Activated CD4-positive, alpha-beta T cell treated with anti-CD3 and anti-CD28 coated beads, Interleukin-2, amount 50 U/mL, for 4 hours (primary cell): ENCODE data around the gene IKZF1.

Experiments used
- DNase-seq, 2 experiments: peaks; one replicate each; pipeline ENCODE4 v3.0.0-alpha.2; 2020

Gene IKZF1

DNA sequence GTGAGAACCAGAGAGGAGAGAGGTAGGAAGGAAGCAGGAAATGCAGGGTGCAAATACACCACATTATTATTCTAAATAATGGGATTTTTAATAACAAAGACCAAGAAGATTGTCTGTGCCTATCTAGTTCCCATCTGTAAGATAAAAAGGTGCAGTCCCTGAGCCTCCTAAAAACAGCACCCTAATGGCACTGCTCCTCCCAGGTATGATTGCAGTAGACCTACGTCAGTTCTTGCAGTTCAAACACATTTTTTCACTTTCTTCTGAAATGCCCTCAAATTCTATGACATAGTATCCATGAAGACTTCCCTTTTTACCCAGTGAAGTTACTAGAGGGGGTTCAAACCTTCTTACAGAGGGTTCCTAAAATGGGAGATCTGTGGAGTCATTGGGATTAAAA is 75.0 kb downstream of the IKZF1 start:
- no peak for DNase-seq

DNA sequence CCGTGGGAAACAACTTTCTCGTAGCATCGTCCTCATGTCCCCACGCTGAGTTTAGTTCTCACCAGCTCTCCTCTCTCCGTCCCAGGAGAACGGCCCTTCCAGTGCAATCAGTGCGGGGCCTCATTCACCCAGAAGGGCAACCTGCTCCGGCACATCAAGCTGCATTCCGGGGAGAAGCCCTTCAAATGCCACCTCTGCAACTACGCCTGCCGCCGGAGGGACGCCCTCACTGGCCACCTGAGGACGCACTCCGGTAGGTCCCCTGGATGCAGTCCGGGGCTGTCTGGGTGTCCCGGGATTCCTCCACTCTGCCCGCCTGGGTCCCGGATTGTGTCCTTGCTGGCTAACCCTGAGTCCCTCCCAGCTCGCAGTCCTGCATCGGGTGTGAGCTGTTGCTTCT is 77.9 kb downstream of the IKZF1 start:
- no peak for DNase-seq

DNA sequence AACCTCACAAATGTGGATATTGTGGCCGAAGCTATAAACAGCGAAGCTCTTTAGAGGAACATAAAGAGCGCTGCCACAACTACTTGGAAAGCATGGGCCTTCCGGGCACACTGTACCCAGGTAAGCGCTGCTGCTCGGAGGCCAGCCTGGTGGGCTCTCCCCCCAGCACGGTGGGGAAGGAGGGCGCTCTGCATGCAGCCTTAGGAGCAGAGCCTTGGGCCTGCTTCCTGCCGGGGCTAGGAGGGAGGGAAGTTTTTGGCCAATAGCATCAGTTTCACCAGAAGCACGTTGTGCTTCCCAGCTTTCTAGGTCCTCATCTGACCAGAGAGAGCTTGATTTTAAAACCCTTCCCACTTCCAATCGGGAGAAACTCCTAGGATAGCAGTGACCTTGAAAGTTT is 82.8 kb downstream of the IKZF1 start:
- DNase-seq, result no peak

DNA sequence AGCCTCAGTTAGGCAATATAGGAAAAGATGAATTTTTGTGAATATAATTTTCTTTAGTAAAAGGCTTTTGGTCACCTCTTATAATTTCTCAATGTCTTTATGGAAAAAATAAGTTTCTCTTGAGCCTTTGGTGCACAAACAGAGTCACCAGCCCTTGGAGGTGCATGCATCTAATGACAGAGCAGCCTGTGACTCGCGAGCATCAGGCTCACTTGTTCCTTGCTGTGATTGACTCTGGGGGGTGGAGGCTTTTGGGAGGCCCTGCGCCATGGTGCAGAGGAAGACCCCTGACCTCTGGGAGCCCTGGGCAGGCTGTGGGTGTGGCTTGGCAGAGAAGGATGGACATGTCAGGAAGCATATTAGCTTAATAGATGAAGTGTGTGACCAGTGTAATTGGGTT is 85.4 kb downstream of the IKZF1 start:
- peak; percentile 43 to 55 for DNase-seq

DNA sequence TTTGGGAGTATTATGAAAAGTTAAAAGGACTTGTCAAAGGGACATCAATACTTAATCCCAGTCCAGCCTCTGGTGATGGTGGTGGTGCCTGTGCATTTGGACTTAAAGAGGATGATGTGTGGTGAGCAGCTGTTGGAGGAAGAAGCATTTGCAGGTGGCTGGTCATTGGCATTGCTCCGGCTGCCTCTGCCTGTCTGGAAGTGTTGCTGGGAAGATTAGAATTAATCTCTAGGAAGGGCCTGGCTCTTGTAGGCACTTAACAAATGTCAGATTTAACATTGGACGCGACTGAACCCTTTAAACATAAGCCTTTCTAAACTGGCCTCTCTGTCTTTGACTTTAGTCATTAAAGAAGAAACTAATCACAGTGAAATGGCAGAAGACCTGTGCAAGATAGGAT is 86.9 kb downstream of the IKZF1 start:
- DNase-seq, result no peak

DNA sequence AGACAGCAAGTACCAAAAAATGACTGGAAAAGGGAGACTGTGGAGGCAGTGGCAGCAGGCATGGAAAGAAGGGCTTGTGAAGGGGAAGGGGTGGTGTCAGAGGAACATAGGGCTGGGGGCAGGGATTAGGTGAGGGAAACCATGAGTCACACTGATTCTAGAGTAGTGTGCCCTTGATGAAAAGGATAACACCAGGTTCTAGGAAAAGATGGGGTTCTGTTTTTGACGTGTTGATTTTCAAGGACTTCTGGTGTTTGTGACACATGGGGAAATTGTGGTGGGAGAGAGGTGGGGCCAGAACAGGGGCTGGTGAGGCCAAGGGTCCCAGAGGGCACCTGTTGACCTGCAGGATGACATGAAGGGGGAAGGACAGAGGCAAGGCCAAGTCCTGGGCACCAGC is 88.6 kb downstream of the IKZF1 start:
- DNase-seq, result peak; percentile 51 to 60

DNA sequence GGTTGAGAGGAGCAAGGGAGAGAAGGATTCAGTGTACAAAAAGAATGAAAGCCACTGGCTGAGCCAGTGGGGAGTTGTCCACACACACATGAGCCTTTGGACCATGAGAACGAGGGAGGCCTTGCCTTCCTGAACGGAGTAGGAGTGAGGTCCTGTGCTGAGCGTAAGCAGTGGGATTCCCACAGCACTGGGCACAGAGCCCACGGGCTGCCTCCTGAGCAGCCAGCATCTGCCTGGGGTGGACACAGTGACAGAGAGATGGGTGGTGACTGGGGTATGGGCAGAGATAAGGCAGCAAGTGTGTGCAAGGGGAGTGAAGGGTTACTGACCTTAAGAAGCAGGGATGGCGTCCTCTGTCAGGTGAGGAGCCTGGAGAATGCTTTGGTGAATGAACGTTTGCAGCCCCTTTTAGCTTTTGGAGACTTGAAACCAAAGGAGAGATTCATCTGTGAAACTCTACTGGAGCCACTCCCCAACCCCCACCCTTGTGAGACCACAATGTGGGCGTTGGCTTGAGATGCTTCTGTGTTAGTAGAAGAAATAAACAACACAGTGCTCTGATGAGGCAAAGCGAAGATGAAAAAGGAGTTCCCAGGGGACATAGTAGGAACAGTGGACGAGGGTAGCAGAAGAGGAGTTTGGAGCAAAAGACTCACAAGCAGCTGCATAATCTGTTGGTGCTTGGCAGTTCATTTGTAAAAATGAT is 89.2 kb downstream of the IKZF1 start:
- DNase-seq, result peak; percentile 33 to 43

DNA sequence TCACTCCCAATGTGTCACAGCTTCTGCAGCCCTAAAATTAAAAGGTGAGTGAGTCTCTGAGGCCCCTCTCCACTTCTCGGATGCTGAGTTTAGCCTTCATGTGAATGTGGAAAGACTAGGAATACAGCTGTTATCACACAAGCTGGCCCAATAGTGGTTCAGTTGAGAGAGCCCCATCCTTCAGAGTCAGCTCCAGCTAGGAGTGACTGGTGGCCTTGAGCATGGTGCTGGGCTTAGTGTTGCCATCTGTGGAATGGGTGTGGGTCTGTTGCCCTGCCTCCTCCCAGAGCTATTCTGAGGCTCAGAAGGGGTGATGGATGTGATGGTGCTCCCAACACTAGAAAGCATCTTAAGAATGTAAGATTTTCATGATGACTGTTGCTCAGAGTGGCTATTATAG is 89.8 kb downstream of the IKZF1 start:
- no peak for DNase-seq

DNA sequence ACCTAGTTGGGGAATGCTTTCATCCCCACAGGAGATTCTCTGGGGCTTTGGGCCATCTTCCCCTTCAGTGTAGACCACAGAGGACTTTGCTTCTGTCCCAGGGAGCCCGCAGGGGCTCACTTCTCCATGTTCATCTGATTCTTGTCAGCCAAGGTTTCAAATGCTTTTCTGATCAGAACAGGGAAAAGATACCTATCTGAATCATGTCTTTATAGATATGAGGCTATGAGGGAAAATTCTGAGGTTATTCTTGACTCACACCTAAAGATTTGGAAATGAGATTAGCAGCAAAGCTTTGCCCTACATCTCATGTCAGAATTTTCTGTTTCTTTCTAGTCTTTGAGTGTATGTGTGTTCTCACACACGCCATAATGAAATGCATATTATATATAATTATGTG is 92.3 kb downstream of the IKZF1 start:
- no peak for DNase-seq

DNA sequence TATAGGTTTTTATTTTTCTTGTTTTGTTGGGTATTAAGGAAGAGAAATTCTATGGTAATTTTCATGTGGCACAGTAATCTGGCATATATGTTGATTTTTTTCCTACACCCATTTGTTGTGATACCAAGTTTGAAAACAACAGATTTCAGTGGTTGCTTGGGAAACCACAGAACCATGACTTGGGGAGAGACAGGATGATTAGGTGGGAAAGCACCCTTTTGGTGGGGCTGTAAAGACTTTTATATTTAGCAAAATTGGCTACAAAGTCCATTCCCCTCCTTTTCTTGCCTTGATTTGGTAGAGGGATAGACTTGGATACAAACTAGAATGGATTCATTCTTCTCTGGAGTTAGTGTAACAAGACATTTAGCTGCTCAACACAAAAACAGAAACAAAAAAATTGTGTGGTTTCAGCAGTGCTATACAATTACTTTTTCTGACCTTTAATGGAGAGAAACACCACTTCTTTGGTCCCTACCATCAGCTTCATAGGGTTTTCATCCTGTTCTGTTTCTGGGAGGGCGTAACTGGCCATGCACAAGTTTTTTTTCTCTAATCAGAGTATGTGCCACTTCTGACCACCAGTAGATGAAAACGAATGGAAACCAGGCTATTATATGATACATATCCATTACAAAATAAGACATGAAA is 92.9 kb downstream of the IKZF1 start:
- DNase-seq, result no peak

DNA sequence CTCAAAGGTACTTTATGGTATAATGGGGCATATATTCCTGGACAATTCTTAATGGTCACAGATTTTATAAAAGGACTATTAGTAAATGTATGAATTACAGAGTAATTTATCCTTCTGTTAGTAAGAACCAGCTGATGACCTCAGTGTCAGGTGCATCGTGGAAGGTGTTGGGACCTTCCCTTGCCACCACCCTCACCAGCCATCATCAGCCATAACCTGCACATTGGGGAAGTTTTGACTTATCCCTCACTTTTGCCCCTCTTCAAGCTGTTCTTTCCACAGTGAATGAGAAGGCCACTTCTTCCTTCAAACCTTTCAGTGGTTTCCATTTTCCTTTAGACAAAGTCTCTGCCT is 93.4 kb downstream of the IKZF1 start:
- no peak for DNase-seq

DNA sequence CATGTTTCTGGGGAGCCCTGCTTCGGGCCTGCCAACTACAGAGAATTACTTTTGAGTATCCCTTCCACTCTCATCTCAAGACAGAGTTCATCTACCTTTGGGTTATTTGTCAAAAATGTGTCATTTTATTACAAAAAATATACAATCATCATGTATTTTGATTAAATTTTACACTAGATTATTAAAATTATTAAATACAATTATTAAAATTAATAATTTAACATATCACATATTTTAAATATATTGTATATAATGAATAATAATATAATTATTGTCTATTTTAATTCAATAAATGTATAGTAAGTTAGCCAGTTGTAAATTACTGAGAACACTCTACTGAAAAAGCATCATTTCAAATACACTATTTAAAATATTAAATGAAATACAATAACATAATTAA is 94.7 kb downstream of the IKZF1 start:
- no peak for DNase-seq

DNA sequence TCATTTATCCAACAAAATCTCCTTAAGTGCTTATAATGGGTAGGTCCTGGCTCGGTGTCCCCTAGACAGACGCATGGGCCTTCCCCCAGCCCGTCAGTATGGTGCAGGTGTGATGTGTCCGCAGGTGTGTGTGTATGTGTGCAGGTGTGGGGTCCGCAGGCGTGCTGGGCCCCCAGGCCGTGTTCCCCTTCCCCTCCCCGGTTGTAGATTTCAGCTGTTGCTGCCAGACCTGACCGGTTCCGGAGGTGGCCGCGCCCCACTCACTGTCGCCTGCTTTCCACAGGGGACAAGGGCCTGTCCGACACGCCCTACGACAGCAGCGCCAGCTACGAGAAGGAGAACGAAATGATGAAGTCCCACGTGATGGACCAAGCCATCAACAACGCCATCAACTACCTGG is 95.1 kb downstream of the IKZF1 start:
- no peak for DNase-seq

DNA sequence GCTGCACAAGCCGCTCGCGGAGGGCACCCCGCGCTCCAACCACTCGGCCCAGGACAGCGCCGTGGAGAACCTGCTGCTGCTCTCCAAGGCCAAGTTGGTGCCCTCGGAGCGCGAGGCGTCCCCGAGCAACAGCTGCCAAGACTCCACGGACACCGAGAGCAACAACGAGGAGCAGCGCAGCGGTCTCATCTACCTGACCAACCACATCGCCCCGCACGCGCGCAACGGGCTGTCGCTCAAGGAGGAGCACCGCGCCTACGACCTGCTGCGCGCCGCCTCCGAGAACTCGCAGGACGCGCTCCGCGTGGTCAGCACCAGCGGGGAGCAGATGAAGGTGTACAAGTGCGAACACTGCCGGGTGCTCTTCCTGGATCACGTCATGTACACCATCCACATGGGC is 95.6 kb downstream of the IKZF1 start:
- DNase-seq, result no peak

DNA sequence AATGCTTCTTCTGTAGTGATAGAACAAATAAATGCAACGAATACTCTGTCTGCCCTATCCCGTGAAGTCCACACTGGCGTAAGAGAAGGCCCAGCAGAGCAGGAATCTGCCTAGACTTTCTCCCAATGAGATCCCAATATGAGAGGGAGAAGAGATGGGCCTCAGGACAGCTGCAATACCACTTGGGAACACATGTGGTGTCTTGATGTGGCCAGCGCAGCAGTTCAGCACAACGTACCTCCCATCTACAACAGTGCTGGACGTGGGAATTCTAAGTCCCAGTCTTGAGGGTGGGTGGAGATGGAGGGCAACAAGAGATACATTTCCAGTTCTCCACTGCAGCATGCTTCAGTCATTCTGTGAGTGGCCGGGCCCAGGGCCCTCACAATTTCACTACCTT is 99.9 kb downstream of the IKZF1 start:
- DNase-seq, result no peak

DNA sequence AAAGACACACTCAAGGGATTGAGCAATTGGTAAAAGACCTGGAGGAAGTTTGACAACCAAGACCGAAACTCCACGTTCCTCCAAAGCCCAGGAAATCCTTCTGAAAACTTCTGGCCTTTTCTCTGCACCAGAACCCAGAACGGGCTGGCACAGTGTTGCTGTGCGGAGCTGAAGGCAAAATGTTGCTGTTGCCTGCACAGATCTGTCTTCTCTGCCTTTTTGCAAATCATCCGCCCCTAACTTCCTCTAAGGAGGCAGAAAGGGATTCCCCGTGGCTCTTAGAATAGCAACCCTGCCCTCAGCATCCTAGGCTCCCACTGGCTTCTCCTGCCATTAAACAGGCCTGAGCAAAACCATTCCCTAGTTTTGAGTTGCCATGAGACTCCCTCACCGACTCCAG is 100.7 kb downstream of the IKZF1 start:
- DNase-seq, result no peak

DNA sequence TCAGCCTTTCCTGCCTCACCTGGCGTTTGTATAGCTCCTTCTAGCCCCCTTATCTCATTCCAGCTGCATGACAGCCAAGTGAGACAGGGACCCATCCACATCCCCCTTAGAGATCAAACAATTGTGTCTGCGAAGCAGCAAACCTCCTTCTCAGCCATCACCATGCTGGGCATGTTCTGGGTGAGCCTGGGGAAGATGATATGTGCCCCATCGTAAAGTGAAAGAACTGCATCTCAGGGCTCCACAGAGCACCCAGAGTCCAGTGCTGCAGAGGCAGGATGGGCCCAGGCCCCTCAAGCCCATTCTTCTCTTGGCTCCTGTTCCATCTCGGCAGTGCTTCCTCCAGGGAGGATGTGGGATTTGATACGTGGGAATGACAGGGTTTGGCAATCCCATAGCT is 102.4 kb downstream of the IKZF1 start:
- no peak for DNase-seq

DNA sequence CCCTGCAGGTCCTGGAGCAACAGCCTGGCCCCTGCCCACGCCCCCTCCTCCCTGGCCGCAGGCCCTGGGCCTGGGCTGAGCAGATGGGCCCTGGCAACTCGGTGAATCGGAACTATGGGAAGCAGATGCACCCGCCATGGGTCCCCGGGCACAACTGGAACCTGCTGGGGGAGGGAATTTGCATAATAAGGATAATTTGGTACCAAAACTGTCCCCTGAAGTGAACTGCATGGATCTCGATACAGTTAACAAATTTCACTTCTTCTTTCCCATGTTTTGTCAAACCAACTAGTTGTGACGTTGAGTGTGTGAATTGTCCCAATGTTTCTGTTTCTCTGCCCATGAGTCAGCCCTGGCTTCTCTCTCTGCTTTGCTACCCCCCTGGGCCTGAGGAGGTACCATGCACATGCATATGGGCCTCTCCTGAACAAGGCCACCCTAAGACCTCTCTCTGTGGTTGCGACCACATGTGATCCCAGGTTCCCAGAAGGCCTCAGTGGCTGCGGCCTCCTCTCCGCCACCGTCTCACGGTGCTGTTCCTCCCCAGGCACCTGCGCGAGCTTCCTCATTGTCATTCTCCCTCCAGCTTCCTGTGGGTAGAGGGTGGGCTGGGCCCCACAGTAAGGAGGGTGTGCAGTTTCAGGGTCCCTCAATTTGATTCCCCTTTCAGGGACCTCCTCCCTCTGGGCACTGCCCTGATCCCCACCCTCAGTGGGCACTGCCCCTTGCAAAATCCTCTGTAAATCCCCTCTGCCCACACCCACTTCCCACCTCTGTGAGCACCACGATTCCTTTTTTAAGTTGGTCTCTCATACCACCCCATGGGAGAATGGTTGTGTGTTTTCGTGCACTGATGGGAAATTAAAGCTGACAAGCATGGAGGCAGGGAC is 105.6 kb downstream of the IKZF1 start:
- no peak for DNase-seq

DNA sequence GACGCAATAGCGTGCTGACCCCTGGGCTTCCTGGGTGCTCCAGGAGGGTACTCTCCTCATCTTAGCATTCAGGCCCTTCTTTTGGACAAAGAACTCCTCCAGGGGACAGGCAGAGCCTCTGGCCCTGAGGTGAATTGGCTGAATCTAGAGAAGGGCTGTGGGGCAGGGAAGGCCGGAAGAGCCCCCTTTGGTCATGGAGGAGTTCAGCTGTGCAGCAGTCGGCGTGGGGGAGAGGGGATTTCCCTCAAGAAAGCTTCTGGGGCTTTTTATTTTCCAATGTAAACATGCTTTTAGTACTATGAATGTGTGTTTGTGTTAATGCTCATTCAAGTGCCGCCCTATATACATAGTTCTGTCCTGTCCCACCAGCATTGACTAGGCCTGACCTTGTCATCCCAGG is 106.8 kb downstream of the IKZF1 start:
- DNase-seq, result no peak

DNA sequence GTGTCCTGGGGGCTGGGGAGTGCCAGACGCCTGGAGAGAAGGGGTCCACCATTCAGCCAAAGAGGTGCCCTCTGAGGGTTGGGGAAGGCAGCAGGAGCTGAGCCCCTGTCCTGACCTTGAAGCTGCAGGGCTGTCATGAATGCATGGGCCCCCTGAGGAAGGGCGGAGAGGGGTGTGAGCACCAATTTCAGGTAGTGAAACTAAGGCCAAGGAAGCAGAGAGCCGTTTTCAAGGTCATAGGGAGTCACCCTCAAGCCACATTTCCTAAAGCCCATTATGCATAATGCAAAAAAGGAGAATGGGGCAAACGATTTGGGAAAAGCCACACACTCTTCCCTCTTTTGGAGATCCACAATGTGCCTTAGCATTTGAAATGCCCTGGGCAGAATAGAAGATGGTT is 108.5 kb downstream of the IKZF1 start:
- no peak for DNase-seq

DNA sequence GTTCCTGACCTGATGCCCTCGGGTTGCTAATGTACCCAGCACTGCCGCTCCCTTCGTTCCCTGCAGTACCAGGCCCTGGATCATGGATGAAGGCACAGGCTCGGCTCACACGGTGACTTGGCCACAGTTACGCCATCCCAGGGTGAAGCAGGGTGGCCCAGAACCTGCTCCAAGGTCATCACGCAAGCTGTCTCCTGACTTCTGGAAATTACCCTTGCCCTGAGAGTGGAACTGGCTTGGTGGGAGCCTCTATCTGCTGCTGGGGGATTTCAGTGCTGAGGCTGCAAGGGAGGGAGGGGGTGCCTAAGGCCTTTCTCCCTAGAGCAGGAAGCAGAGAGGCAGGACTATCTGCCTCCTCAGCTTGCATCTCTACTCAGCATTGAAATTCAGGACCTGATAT is 109.0 kb downstream of the IKZF1 start:
- no peak for DNase-seq

DNA sequence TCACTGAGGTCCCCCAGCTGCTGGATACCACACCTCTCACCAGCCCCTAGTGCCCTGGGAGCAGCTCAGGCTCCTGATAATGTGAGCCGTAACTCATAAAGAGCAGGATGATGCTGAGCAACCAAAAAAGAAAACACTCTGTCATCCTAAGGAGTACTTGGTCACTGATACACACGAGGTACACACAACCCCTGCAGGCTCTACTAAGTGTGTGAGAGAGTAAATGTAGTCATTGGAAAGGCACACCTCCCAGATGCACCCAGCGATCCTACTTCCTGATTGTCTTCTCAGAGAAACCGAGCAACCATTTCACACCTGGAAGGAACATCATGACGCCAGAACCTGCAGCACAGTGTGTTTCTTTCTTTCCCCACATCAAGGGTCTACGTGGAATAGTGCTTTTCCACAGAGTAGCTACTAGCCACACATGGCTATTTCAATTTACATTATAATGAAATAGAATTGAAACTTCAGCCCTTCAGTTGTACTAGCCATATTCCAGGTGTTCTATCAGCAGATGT is 111.4 kb downstream of the IKZF1 start:
- DNase-seq, result no peak

DNA sequence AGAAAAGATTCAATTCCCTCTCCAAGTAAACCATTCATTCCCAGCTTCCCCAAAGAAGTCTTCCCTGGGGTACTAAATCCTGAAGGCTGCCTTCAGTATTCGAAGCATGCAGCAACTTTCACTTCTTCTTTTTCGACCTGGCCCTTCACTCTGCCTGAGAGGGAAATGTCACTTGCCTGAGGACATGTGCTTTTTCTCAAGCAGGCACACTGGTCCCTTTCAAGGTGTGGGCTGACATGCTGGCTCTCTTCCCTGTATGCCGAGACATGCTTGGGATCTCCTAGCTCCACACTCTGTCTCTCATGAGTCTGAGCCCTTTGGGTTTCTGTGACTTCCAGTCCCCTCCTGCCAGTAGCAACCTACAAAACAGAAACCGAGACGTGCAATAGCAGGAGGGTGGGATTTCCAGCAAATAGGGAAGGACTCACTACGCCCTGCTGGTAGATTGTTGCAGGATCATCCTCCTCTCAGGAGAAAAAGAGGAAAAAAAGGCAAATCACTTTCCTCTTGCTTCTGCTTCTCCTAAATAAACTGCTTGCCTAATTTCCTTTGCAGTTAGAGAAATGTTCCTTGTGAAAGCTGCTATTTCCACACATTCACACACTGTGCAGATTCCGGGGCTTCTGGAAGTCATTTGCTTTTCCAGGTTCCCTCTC is 112.1 kb downstream of the IKZF1 start:
- DNase-seq, result no peak
